SK-N-SH (cell line): ENCODE data around the gene CTNNA3.

Source experiments
- ELF1 ChIP-seq: IDR thresholded peaks from 2 replicates; pipeline ENCODE4 v1.4.0; 2012
- EP300 ChIP-seq, 2 experiments: IDR thresholded peaks; 2 replicates each; pipeline versions ENCODE4 v1.4.0 to v1.6.1; 2012; ENCODE audit warnings: borderline replicate concordance in 1 of 2, low read depth in 1 of 2, low read length in 1 of 2
- EZH2phosphoT487 ChIP-seq: fragments of 200-600 bp; sonication (generic); IDR thresholded peaks from 2 replicates; pipeline ENCODE4 v1.6.1; 2017; ENCODE audit warnings: low read depth, mixed run types, mild to moderate bottlenecking, antibody characterized with exemption, moderate library complexity, borderline replicate concordance
- GABPA ChIP-seq: IDR thresholded peaks from 2 replicates; pipeline ENCODE4 v1.4.0; 2012; ENCODE audit warnings: low read depth, mild to moderate bottlenecking
- GATA2 ChIP-seq: sonication (generic); formaldehyde crosslinking; IDR thresholded peaks from 2 replicates; pipeline ENCODE4 v1.5.0; 2020; ENCODE audit warnings: mild to moderate bottlenecking, missing genetic modification reagents
- MXI1 ChIP-seq: IDR thresholded peaks from 2 replicates; pipeline ENCODE4 v1.6.1; 2012; ENCODE audit warnings: mild to moderate bottlenecking, low read depth, low read length, improper control_type of control experiment
- NRF1 ChIP-seq: IDR thresholded peaks from 2 replicates; pipeline ENCODE4 v1.6.1; 2012; ENCODE audit warnings: low read depth, mild to moderate bottlenecking, low read length
- RCOR1 ChIP-seq: fragments of 150-350 bp; IDR thresholded peaks from 2 replicates; pipeline ENCODE4 v1.6.1; 2017; ENCODE audit warnings: antibody characterized with exemption, low read length
- RFX5 ChIP-seq: IDR thresholded peaks from 2 replicates; pipeline ENCODE4 v1.6.1; 2012; ENCODE audit warnings: mild to moderate bottlenecking, improper control_type of control experiment, low read length
- RXRA ChIP-seq: IDR thresholded peaks from 2 replicates; pipeline ENCODE4 v1.4.0; 2012; ENCODE audit warnings: low read depth, mild to moderate bottlenecking, borderline replicate concordance
- TEAD4 ChIP-seq: IDR thresholded peaks from 2 replicates; pipeline ENCODE4 v1.4.0; 2012; ENCODE audit warnings: mild to moderate bottlenecking, borderline replicate concordance; ENCODE audit not compliant: insufficient read depth
- USF1 ChIP-seq: IDR thresholded peaks from 2 replicates; pipeline ENCODE4 v1.4.0; 2012; ENCODE audit warnings: low read depth, borderline replicate concordance
- TF ChIP-seq, protein P1 (sequence below): fragments of 200-600 bp; sonication (generic); IDR thresholded peaks from 2 replicates; pipeline ENCODE4 v1.6.1; 2017; ENCODE audit warnings: antibody characterized with exemption, mild to moderate bottlenecking, moderate library complexity
- TF ChIP-seq, protein P2 (sequence below): IDR thresholded peaks from 2 replicates; pipeline ENCODE4 v1.4.0; 2012; ENCODE audit warnings: low read depth

DNA sequence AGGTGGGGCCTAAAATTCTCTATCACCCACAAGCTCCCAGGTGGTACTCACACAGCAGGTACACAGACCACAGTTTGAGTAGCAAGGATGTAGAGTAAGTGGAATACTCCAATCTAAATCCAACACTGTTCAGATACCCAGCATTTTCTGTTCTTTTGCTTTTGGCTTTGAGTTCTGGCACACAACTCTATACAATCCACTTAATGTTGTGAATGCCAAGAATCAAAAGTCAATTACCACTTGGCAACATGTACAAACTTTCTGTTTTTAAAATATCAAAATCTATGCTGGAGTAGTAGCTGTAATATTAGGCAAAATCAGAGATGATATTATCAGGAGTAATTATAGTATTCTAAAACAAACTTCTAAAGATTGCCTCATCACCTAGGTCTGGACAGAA lies 903.6 kb downstream of the CTNNA3 start:
- TF ChIP-seq, protein P1, sequence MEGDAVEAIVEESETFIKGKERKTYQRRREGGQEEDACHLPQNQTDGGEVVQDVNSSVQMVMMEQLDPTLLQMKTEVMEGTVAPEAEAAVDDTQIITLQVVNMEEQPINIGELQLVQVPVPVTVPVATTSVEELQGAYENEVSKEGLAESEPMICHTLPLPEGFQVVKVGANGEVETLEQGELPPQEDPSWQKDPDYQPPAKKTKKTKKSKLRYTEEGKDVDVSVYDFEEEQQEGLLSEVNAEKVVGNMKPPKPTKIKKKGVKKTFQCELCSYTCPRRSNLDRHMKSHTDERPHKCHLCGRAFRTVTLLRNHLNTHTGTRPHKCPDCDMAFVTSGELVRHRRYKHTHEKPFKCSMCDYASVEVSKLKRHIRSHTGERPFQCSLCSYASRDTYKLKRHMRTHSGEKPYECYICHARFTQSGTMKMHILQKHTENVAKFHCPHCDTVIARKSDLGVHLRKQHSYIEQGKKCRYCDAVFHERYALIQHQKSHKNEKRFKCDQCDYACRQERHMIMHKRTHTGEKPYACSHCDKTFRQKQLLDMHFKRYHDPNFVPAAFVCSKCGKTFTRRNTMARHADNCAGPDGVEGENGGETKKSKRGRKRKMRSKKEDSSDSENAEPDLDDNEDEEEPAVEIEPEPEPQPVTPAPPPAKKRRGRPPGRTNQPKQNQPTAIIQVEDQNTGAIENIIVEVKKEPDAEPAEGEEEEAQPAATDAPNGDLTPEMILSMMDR = no peak
- TF ChIP-seq RXRA (no peak), ELF1 (no peak), RCOR1 (no peak), RFX5 (no peak), GATA2 (CRISPR knock-in tag) (no peak), EZH2phosphoT487 (no peak), GABPA (no peak), NRF1 (no peak), MXI1 (no peak), EP300 (IDR thresholded peaks at IDR 0.05; ENCODE audit: borderline replicate concordance in 1 of 2, low read depth in 1 of 2, low read length in 1 of 2) (no peak), TEAD4 (no peak), USF1 (no peak)
- TF ChIP-seq, protein P2, sequence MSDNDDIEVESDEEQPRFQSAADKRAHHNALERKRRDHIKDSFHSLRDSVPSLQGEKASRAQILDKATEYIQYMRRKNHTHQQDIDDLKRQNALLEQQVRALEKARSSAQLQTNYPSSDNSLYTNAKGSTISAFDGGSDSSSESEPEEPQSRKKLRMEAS = no peak
